Measurements from ENCODE around the gene ZNF554. TPM values are rescaled to one million over a fixed set of nuclear protein-coding genes. Genes with fewer than 3 reads are reported as not detected.

The ZNF554 gene
- total RNA-seq, 1 experiment from 2014 or later: 5.9 TPM

GRCh38 chr19:2856457-2857050 is 36.9 kb downstream of the ZNF554 start:
- H3K9me3 Mint-ChIP-seq: peaks cover 81 to 86% of the 10 kb centered on the region in 2 experiments

More at GRCh38 chr19:2856457-2857050, 36.9 kb downstream of the ZNF554 start:
- H3K79me2 ChIP-seq (ENCODE audit: insufficient read depth, low read length): no peaks in the 10 kb centered on the region
- H2BK12ac ChIP-seq (ENCODE audit: insufficient read length, low read depth, low read length): no peak overlapping the region
- H4K8ac ChIP-seq (replicated peaks; ENCODE audit: insufficient read length, low read depth, low read length): no peak overlapping the region
- no peak overlapping the region for H3K4me3 Mint-ChIP-seq
- no peak overlapping the region for H2BK15ac ChIP-seq (ENCODE audit: low read depth, low read length)
- no peaks in the 10 kb centered on the region for H3K27me3 ChIP-seq (ENCODE audit: insufficient read depth, low read length)
- H3K23ac ChIP-seq (ENCODE audit: insufficient read length, low read depth, low read length): no peak overlapping the region
- H2BK20ac ChIP-seq (ENCODE audit: low read depth, low read length, poor library complexity, severe bottlenecking): no peak overlapping the region
- TF ChIP-seq CTCF (conservative IDR thresholded peaks at IDR 0.05): no peak
- peaks cover 69% of the 10 kb centered on the region for H3K9me3 ChIP-seq (ENCODE audit: control insufficient read depth, low read depth, low read length)
- no peak overlapping the region for H3K14ac ChIP-seq (ENCODE audit: insufficient read depth, low read length)
- H3K27ac Mint-ChIP-seq: no peak overlapping the region
- H3K36me3 Mint-ChIP-seq (ENCODE audit: insufficient read depth in 1 of 3, low read depth in 3 of 3): peaks cover 46 to 67% (median 53%) of the 10 kb centered on the region in 3 experiments
- no peaks in the 10 kb centered on the region for H3K4me1 ChIP-seq (ENCODE audit: insufficient read depth, low read length)
- no peaks in the 10 kb centered on the region for H4K20me1 ChIP-seq (ENCODE audit: control insufficient read depth, insufficient read depth, insufficient read length)
- H4K5ac ChIP-seq (ENCODE audit: insufficient read length, low read depth, low read length): no peak overlapping the region
- peaks cover 9% of the 10 kb centered on the region for H3K27me3 Mint-ChIP-seq (ENCODE audit: low read depth)
- no peak overlapping the region for H3K56ac ChIP-seq (ENCODE audit: insufficient read length, low read depth, low read length)
- no peak overlapping the region for H3K9ac ChIP-seq (ENCODE audit: extremely low read depth, insufficient read length, low read length)
- no peak overlapping the region for H2AK5ac ChIP-seq (ENCODE audit: insufficient read length, low read length)
- no peak overlapping the region for H2BK120ac ChIP-seq (ENCODE audit: low read depth, low read length, poor library complexity, severe bottlenecking)
- no peak overlapping the region for H3K4me2 ChIP-seq (ENCODE audit: insufficient read depth, insufficient read length, low read length)
- no peaks in the 10 kb centered on the region for H3K4me1 Mint-ChIP-seq
- H3K79me1 ChIP-seq (ENCODE audit: insufficient read depth, low read depth, low read length, poor library complexity, severe bottlenecking): no peaks in the 10 kb centered on the region
- no peak overlapping the region for H2BK5ac ChIP-seq (ENCODE audit: insufficient read length, low read length)
- H3K4ac ChIP-seq (ENCODE audit: low read depth, low read length): no peak overlapping the region
- H3K23me2 ChIP-seq (ENCODE audit: insufficient read length, low read depth, low read length, poor library complexity, severe bottlenecking): no peaks in the 10 kb centered on the region
- DNase-seq: no peak
- H3K18ac ChIP-seq (ENCODE audit: insufficient read length, low read depth, low read length): no peak overlapping the region
- no CpG with 5 or more reads among the region's 5 CpGs for WGBS (ENCODE audit: extremely low coverage, insufficient read length, low lambda C conversion rate)
- H3K27ac ChIP-seq (ENCODE audit: insufficient read length, low read depth, low read length): no peak overlapping the region
- H4K91ac ChIP-seq (ENCODE audit: insufficient read length, low read depth, low read length): no peak overlapping the region
- H2AFZ ChIP-seq (ENCODE audit: low read length): no peak overlapping the region
- H3T11ph ChIP-seq (ENCODE audit: low read length): no peak overlapping the region
